ENCODE measurements around the gene TENM4. TPM values are rescaled to one million over a fixed set of nuclear protein-coding genes. Genes with fewer than 3 reads are reported as not detected.

Gene TENM4
- total and polyA plus RNA-seq, 2 of the 8 experiments (the other 6 are each of a cell fraction or from before 2014, with no cell fraction given), result 3.5 to 7.2 TPM

GRCh38 chr11:79419120-79419519 is 21.7 kb downstream of the TENM4 start (continued):
- TF ChIP-seq CHD7 (IDR thresholded peaks at IDR 0.05; ENCODE audit: insufficient replicate concordance, low read length) (no peak), SP2 (IDR thresholded peaks at IDR 0.05; ENCODE audit: low read length) (no peak), YY1 (IDR thresholded peaks at IDR 0.05; ENCODE audit: low read depth, low read length) (no peak), BCL11A (IDR thresholded peaks at IDR 0.05; ENCODE audit: low read depth in 2 of 2, low read length in 2 of 2) (no peak)
